ENCODE measurements around the gene ARFIP1. TPM values are rescaled to one million over a fixed set of nuclear protein-coding genes. Genes with fewer than 3 reads are reported as not detected.
"Not testable (repeated sequence)": the region's sequence is repeated elsewhere in the genome, so short reads cannot be mapped to it uniquely, and the experiment has no call there.

Gene ARFIP1
- total and polyA plus RNA-seq, 2 donors (not counting 1 experiment from before 2014, with no cell fraction given), result 11.1 to 23.5 TPM

DNA sequence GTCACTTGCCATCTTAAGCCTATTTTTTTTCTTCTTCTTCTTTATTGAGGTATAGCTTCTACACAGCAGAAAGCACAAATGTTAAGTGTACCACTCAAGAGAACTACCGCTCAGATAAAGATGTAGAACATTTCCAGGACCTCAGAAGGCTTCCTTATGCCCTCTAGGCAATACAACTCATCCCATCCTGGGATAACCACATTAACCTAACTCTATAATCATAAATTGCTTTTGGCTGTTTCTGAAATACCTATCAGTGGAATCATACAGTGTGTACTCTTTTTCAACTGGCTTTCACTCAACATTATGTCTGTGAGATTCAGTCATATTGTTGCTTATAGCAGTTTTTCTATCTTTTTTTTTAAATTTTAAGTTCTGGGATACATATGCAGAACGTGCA lies 51.7 kb downstream of the ARFIP1 start:
- Histone ChIP-seq H3K36me3 (replicated peaks in 1 of 2; ENCODE audit: control extremely low read depth in 1 of 2, control insufficient read depth in 1 of 2, extremely low read depth in 1 of 2, insufficient read depth in 2 of 2, low read length in 1 of 2) (peaks cover 0 to 10% of the 10 kb centered on the region in 2 experiments), H3K9me3 (ENCODE audit: control extremely low read depth in 1 of 3, control insufficient read depth in 2 of 3, insufficient read depth in 1 of 3, low read length in 2 of 3) (peaks cover 0 to 7% (median 3%) of the 10 kb centered on the region in 3 donors), H3K27me3 (replicated peaks in 1 of 4; ENCODE audit: control extremely low read depth in 1 of 4, control insufficient read depth in 3 of 4, insufficient read depth in 4 of 4, low read length in 3 of 4) (no peaks in the 10 kb centered on the region), H3K79me2 (ENCODE audit: control insufficient read depth, insufficient read depth, low read length) (no peaks in the 10 kb centered on the region), H2AFZ (ENCODE audit: insufficient read depth, low read depth, low read length, poor library complexity, severe bottlenecking) (no peak overlapping the region), H3K27ac (ENCODE audit: low read length in 2 of 2) (no peak overlapping the region), H3K4me2 (replicated peaks; ENCODE audit: low read depth, low read length, poor library complexity, severe bottlenecking) (no peak overlapping the region), H3K9ac (ENCODE audit: low read length) (no peak overlapping the region), H3K4me1 (ENCODE audit: control insufficient read depth in 2 of 2, insufficient read depth in 2 of 2, low read length in 2 of 2) (no peaks in the 10 kb centered on the region), H3K4me3 (ENCODE audit: control extremely low read depth in 1 of 5, extremely low read depth in 1 of 5, insufficient read depth in 1 of 5, low read depth in 2 of 5, low read length in 4 of 5) (no peak overlapping the region), H4K20me1 (ENCODE audit: control insufficient read depth, insufficient read depth, low read length, poor library complexity, severe bottlenecking) (peaks cover 6% of the 10 kb centered on the region)
- TF ChIP-seq, protein P1, sequence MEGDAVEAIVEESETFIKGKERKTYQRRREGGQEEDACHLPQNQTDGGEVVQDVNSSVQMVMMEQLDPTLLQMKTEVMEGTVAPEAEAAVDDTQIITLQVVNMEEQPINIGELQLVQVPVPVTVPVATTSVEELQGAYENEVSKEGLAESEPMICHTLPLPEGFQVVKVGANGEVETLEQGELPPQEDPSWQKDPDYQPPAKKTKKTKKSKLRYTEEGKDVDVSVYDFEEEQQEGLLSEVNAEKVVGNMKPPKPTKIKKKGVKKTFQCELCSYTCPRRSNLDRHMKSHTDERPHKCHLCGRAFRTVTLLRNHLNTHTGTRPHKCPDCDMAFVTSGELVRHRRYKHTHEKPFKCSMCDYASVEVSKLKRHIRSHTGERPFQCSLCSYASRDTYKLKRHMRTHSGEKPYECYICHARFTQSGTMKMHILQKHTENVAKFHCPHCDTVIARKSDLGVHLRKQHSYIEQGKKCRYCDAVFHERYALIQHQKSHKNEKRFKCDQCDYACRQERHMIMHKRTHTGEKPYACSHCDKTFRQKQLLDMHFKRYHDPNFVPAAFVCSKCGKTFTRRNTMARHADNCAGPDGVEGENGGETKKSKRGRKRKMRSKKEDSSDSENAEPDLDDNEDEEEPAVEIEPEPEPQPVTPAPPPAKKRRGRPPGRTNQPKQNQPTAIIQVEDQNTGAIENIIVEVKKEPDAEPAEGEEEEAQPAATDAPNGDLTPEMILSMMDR (IDR thresholded peaks at IDR 0.05), result no peak
- TF ChIP-seq EZH2 (IDR thresholded peaks at IDR 0.05; ENCODE audit: borderline replicate concordance, insufficient read depth, low read depth, low read length, poor library complexity, severe bottlenecking), result no peak
- CTCF ChIA-PET, result interaction anchor here (1.1 to 2.2 kb wide), 2 partner anchors 252 to 296 kb away, joined by 3 to 6 read pairs; no protein-coding TSS in a partner anchor
- DNase-seq (no peak), ATAC-seq (ENCODE audit: low read depth) (no peak)
- 100% methylated on average over 2 of the region's 2 CpGs for WGBS (ENCODE audit: insufficient coverage)
- no peaks in the 10 kb centered on the region for H3K27me3 Mint-ChIP-seq
- H3K4me3 Mint-ChIP-seq, result no peak overlapping the region
- H3K4me1 Mint-ChIP-seq, result no peaks in the 10 kb centered on the region
- H3K27ac Mint-ChIP-seq, result no peak overlapping the region
- H3K9me3 Mint-ChIP-seq (ENCODE audit: insufficient read depth), result peaks cover 12% of the 10 kb centered on the region
- intact Hi-C loops (cut with micrococcal nuclease), result no loop called here
- POLR2A ChIA-PET, result no interaction called here

DNA sequence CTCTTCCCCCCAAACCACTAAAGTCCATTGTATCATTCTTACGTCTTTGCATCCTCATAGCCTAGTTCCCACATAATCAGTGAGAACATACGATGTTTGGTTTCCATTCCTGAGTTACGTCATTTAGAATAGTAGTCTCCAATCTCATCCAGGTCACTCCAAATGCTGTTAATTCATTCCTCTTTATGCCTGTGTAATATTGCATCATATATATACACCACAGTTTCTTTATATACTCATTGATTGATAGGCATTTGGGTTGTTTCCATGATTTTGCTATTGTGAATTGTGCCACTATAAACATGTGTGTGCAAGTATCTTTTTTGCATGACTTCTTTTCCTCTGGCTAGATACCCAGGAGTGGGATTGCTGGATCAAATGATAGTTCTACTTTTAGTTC lies 57.2 kb downstream of the ARFIP1 start:
- Histone ChIP-seq H3K9ac (ENCODE audit: low read length) (no peak overlapping the region), H3K4me3 (ENCODE audit: control extremely low read depth in 1 of 5, extremely low read depth in 1 of 5, insufficient read depth in 1 of 5, low read depth in 2 of 5, low read length in 4 of 5) (no peak overlapping the region), H3K9me3 (ENCODE audit: control extremely low read depth in 1 of 3, control insufficient read depth in 2 of 3, insufficient read depth in 1 of 3, low read length in 2 of 3) (peaks cover 0 to 15% (median 5%) of the 10 kb centered on the region in 3 donors), H4K20me1 (ENCODE audit: control insufficient read depth, insufficient read depth, low read length, poor library complexity, severe bottlenecking) (peaks cover 6% of the 10 kb centered on the region), H3K27me3 (replicated peaks in 1 of 4; ENCODE audit: control extremely low read depth in 1 of 4, control insufficient read depth in 3 of 4, insufficient read depth in 4 of 4, low read length in 3 of 4) (no peaks in the 10 kb centered on the region), H3K27ac (ENCODE audit: low read length in 2 of 2) (no peak overlapping the region), H2AFZ (ENCODE audit: insufficient read depth, low read depth, low read length, poor library complexity, severe bottlenecking) (no peak overlapping the region), H3K4me2 (replicated peaks; ENCODE audit: low read depth, low read length, poor library complexity, severe bottlenecking) (no peak overlapping the region), H3K36me3 (replicated peaks in 1 of 2; ENCODE audit: control extremely low read depth in 1 of 2, control insufficient read depth in 1 of 2, extremely low read depth in 1 of 2, insufficient read depth in 2 of 2, low read length in 1 of 2) (peaks cover 0 to 5% of the 10 kb centered on the region in 2 experiments), H3K79me2 (ENCODE audit: control insufficient read depth, insufficient read depth, low read length) (peaks cover 3% of the 10 kb centered on the region), H3K4me1 (ENCODE audit: control insufficient read depth in 2 of 2, insufficient read depth in 2 of 2, low read length in 2 of 2) (no peaks in the 10 kb centered on the region)
- intact Hi-C loops (cut with micrococcal nuclease), result no loop called here
- Mint-ChIP-seq H3K27ac (no peak overlapping the region), H3K27me3 (no peaks in the 10 kb centered on the region), H3K4me3 (no peak overlapping the region), H3K9me3 (ENCODE audit: insufficient read depth) (peaks cover 3% of the 10 kb centered on the region), H3K4me1 (peaks cover 17% of the 10 kb centered on the region)
- TF ChIP-seq EZH2 (IDR thresholded peaks at IDR 0.05; ENCODE audit: borderline replicate concordance, insufficient read depth, low read depth, low read length, poor library complexity, severe bottlenecking), result no peak
- TF ChIP-seq, protein P1 (IDR thresholded peaks at IDR 0.05), result no peak
- ATAC-seq (ENCODE audit: low read depth) (no peak), DNase-seq (no peak)
- ChIA-PET CTCF (interaction anchor here (0.9 kb wide), 1 partner anchor 291 kb away, joined by 3 read pairs; no protein-coding TSS in a partner anchor), POLR2A (no interaction called here)
- WGBS (ENCODE audit: insufficient coverage), result 78% methylated on average over 1 of the region's 3 CpGs

DNA sequence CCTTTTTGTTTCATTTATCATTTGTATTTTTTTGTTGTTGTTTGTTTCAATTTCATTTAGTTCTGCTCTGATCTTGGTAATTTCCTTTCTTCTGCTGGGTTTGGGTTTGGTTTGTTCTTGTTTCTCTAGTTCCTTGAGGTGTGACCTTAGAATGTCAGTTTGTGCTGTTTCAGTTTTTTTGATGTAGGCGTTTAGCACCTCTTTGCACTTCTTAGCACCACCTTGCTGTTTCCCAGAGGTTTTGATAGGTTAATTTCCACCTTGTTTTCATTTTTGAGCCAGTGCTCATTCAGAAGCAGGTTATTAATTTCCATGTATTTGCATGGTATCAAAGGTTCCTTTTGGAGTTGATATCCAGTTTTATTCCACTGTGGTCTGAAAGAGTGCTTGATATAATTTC lies 60.0 kb downstream of the ARFIP1 start:
- H3K36me3 ChIP-seq (replicated peaks in 1 of 2; ENCODE audit: control extremely low read depth in 1 of 2, control insufficient read depth in 1 of 2, extremely low read depth in 1 of 2, insufficient read depth in 2 of 2, low read length in 1 of 2); H3K9ac ChIP-seq (ENCODE audit: low read length); H3K9me3 Mint-ChIP-seq (ENCODE audit: insufficient read depth); ATAC-seq (ENCODE audit: low read depth); CTCF ChIA-PET; H3K27me3 Mint-ChIP-seq; H4K20me1 ChIP-seq (ENCODE audit: control insufficient read depth, insufficient read depth, low read length, poor library complexity, severe bottlenecking); H3K4me3 Mint-ChIP-seq; DNase-seq; H3K27me3 ChIP-seq (replicated peaks in 1 of 4; ENCODE audit: control extremely low read depth in 1 of 4, control insufficient read depth in 3 of 4, insufficient read depth in 4 of 4, low read length in 3 of 4); H3K4me1 ChIP-seq (ENCODE audit: control insufficient read depth in 2 of 2, insufficient read depth in 2 of 2, low read length in 2 of 2); H3K27ac ChIP-seq (ENCODE audit: low read length in 2 of 2); H2AFZ ChIP-seq (ENCODE audit: insufficient read depth, low read depth, low read length, poor library complexity, severe bottlenecking); H3K4me3 ChIP-seq (ENCODE audit: control extremely low read depth in 1 of 5, extremely low read depth in 1 of 5, insufficient read depth in 1 of 5, low read depth in 2 of 5, low read length in 4 of 5); POLR2A ChIA-PET; H3K4me2 ChIP-seq (replicated peaks; ENCODE audit: low read depth, low read length, poor library complexity, severe bottlenecking); H3K79me2 ChIP-seq (ENCODE audit: control insufficient read depth, insufficient read depth, low read length); H3K27ac Mint-ChIP-seq: not testable (repeated sequence)
- intact Hi-C loops (cut with micrococcal nuclease), result loop anchor here (10.0 kb wide), 1 partner anchor 55 kb away; no protein-coding TSS in a partner anchor
- WGBS (ENCODE audit: insufficient coverage), result no CpG with 5 or more reads among the region's 1 CpG
- peaks cover 17% of the 10 kb centered on the region for H3K4me1 Mint-ChIP-seq
- peaks cover 1 to 12% (median 5%) of the 10 kb centered on the region in 3 donors for H3K9me3 ChIP-seq (ENCODE audit: control extremely low read depth in 1 of 3, control insufficient read depth in 2 of 3, insufficient read depth in 1 of 3, low read length in 2 of 3)
